ENCODE data around the gene SLC20A1.
"Not testable (repeated sequence)": the region's sequence is repeated elsewhere in the genome, so short reads cannot be mapped to it uniquely, and the experiment has no call there.

The SLC20A1 gene

GRCh38 chr2:112646791-112647689 lies 1.3 kb downstream of the SLC20A1 start:
- no peak for DNase-seq (ENCODE audit: low read depth in 2 of 2)

GRCh38 chr2:112648081-112648480 lies 2.3 kb downstream of the SLC20A1 start:
- DNase-seq (ENCODE audit: low read depth in 2 of 2): no peak

- no peak for DNase-seq (ENCODE audit: low read depth in 2 of 2)
Observed at GRCh38 chr2:112656679-112657078, 10.9 kb downstream of the SLC20A1 start.

- no peak for DNase-seq (ENCODE audit: low read depth in 2 of 2)
Observed at GRCh38 chr2:112658301-112658700, 12.6 kb downstream of the SLC20A1 start.

- no peak for DNase-seq (ENCODE audit: low read depth in 2 of 2)
Observed at GRCh38 chr2:112658839-112659667, 13.3 kb downstream of the SLC20A1 start.

GRCh38 chr2:112660138-112660537 lies 14.4 kb downstream of the SLC20A1 start:
- no peak for DNase-seq (ENCODE audit: low read depth in 2 of 2)

- DNase-seq (ENCODE audit: low read depth in 2 of 2): no peak
Observed at GRCh38 chr2:112661656-112662305, 16.0 kb downstream of the SLC20A1 start.

GRCh38 chr2:112662704-112663103 lies 17.0 kb downstream of the SLC20A1 start:
- no peak for DNase-seq (ENCODE audit: low read depth in 2 of 2)

GRCh38 chr2:112664689-112665088 lies 18.9 kb downstream of the SLC20A1 start:
- no peak for DNase-seq (ENCODE audit: low read depth in 2 of 2)

GRCh38 chr2:112665113-112665780 lies 19.5 kb downstream of the SLC20A1 start:
- no peak for DNase-seq (ENCODE audit: low read depth in 2 of 2)

GRCh38 chr2:112666761-112667122 lies 21.0 kb downstream of the SLC20A1 start:
- DNase-seq (ENCODE audit: low read depth in 2 of 2): no peak

- not testable (repeated sequence) for DNase-seq (ENCODE audit: low read depth in 2 of 2)
Observed at GRCh38 chr2:112667540-112667939, 21.8 kb downstream of the SLC20A1 start.

GRCh38 chr2:112669667-112670066 lies 23.9 kb downstream of the SLC20A1 start:
- no peak for DNase-seq (ENCODE audit: low read depth in 2 of 2)

- DNase-seq (ENCODE audit: low read depth in 2 of 2): no peak
Observed at GRCh38 chr2:112670252-112671022, 24.7 kb downstream of the SLC20A1 start.

- DNase-seq (ENCODE audit: low read depth in 2 of 2): no peak
Observed at GRCh38 chr2:112671801-112672200, 26.1 kb downstream of the SLC20A1 start.

- DNase-seq (ENCODE audit: low read depth in 2 of 2): no peak
Observed at GRCh38 chr2:112673008-112673407, 27.3 kb downstream of the SLC20A1 start.

- DNase-seq (ENCODE audit: low read depth in 2 of 2): no peak
Observed at GRCh38 chr2:112674229-112674628, 28.5 kb downstream of the SLC20A1 start.

GRCh38 chr2:112679484-112679883 lies 33.7 kb downstream of the SLC20A1 start:
- no peak for DNase-seq (ENCODE audit: low read depth in 2 of 2)

GRCh38 chr2:112680666-112681101 lies 34.9 kb downstream of the SLC20A1 start:
- DNase-seq (ENCODE audit: low read depth in 2 of 2): no peak

- no peak for DNase-seq (ENCODE audit: low read depth in 2 of 2)
Observed at GRCh38 chr2:112682101-112682500, 36.4 kb downstream of the SLC20A1 start.

All from stimulated activated CD8-positive, alpha-beta memory T cell treated with anti-CD3 and anti-CD28 coated beads, Interleukin-15, amount 100 ng/mL, for 4 hours (primary cell).